Esophagus squamous epithelium (tissue), 4 donors: Measurements from ENCODE around the gene DIP2A.

Experiments
- POLR2A ChIP-seq, 4 donors: fragments of 450-650 bp; IDR thresholded peaks; one replicate each; pipeline ENCODE4 v1.6.1; 2017; ENCODE audit warnings: antibody characterized with exemption in 4 of 4, mild to moderate bottlenecking in 4 of 4, moderate library complexity in 3 of 4
- TF ChIP-seq, protein P1 (sequence below), 6 experiments: fragments of 450-650 bp in 4 of 6; fragments of 200-600 bp in 2 of 6; sonication (generic) in 2 of 6; IDR thresholded peaks; one replicate each; pipeline ENCODE4 v1.5.1; 2016 to 2019; ENCODE audit warnings: antibody characterized with exemption in 6 of 6, mild to moderate bottlenecking in 4 of 6, moderate library complexity in 4 of 6

GRCh38 chr21:46616656-46617055 lies 158.0 kb downstream of the DIP2A start:
- TF ChIP-seq, protein P1, sequence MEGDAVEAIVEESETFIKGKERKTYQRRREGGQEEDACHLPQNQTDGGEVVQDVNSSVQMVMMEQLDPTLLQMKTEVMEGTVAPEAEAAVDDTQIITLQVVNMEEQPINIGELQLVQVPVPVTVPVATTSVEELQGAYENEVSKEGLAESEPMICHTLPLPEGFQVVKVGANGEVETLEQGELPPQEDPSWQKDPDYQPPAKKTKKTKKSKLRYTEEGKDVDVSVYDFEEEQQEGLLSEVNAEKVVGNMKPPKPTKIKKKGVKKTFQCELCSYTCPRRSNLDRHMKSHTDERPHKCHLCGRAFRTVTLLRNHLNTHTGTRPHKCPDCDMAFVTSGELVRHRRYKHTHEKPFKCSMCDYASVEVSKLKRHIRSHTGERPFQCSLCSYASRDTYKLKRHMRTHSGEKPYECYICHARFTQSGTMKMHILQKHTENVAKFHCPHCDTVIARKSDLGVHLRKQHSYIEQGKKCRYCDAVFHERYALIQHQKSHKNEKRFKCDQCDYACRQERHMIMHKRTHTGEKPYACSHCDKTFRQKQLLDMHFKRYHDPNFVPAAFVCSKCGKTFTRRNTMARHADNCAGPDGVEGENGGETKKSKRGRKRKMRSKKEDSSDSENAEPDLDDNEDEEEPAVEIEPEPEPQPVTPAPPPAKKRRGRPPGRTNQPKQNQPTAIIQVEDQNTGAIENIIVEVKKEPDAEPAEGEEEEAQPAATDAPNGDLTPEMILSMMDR (IDR thresholded peaks at IDR 0.05) = no peak
- TF ChIP-seq POLR2A (IDR thresholded peaks at IDR 0.05) = no peak
